Caco-2 (cell line): Measurements from ENCODE around the gene DRGX. TPM values are rescaled to one million over a fixed set of nuclear protein-coding genes. Genes with fewer than 3 reads are reported as not detected.

ENCODE experiments used
- BruUV-seq: library from RNA; stranded (reverse); fragments of 400-500 nt; replicated peaks from 2 replicates; lab custom pipeline; 2021; lab: Mats Ljungman, UMichigan
- CTCF ChIA-PET: fragments of 300-600 bp; sonication (Branson Sonifier 250); formaldehyde crosslinking; loops from one replicate; lab custom pipeline; 2022; ENCODE audit warnings: antibody characterized with exemption; lab: Charles Lee
- POLR2A ChIA-PET: fragments of 300-600 bp; sonication (Branson Sonifier 250); formaldehyde crosslinking; loops from one replicate; lab custom pipeline; 2022; ENCODE audit warnings: antibody characterized with exemption; lab: Charles Lee
- DNase-seq, 2 experiments: peaks; one replicate each; pipeline versions ENCODE4 v3.0.0 to v3.0.0-alpha.2; 2020 to 2022
- H3K27me3 ChIP-seq: replicated peaks from 2 replicates; pipeline ENCODE4 v1.6.0; 2011; ENCODE audit warnings: low read length; ENCODE audit not compliant: control insufficient read depth, insufficient read depth
- H3K36me3 ChIP-seq: 2 replicates; pipeline ENCODE4 v1.5.1; 2011; ENCODE audit warnings: low read length; ENCODE audit not compliant: control insufficient read depth, insufficient read depth
- H3K4me1 ChIP-seq: fragments of 250-450 bp; sonication (Bioruptor Pico); 2 replicates; pipeline ENCODE4 v1.5.1; 2020; ENCODE audit warnings: mild to moderate bottlenecking
- H3K4me3 ChIP-seq: 2 replicates; pipeline ENCODE4 v1.5.1; 2011; ENCODE audit warnings: low read depth, mild to moderate bottlenecking, control low read depth, low read length
- H3K9me3 ChIP-seq: fragments of 250-450 bp; sonication (Bioruptor Pico); 2 replicates; pipeline ENCODE4 v1.5.1; 2020; ENCODE audit warnings: mild to moderate bottlenecking, moderate library complexity
- H3K27ac Mint-ChIP-seq: one replicate; pipeline ENCODE4 v1.8.0; 2022; ENCODE audit warnings: mixed read lengths; ENCODE audit not compliant: unreplicated experiment
- H3K27me3 Mint-ChIP-seq: one replicate; pipeline ENCODE4 v1.8.0; 2022; ENCODE audit warnings: mixed read lengths; ENCODE audit not compliant: insufficient read depth, unreplicated experiment
- H3K36me3 Mint-ChIP-seq: one replicate; pipeline ENCODE4 v1.8.0; 2022; ENCODE audit warnings: mild to moderate bottlenecking, mixed read lengths; ENCODE audit not compliant: insufficient read depth, unreplicated experiment
- H3K4me1 Mint-ChIP-seq: one replicate; pipeline ENCODE4 v1.8.0; 2022; ENCODE audit warnings: low read depth, mixed read lengths; ENCODE audit not compliant: unreplicated experiment
- H3K4me3 Mint-ChIP-seq: one replicate; pipeline ENCODE4 v1.8.0; 2022; ENCODE audit warnings: mild to moderate bottlenecking, moderate library complexity, mixed read lengths; ENCODE audit not compliant: unreplicated experiment
- H3K9me3 Mint-ChIP-seq: one replicate; pipeline ENCODE4 v1.8.0; 2022; ENCODE audit warnings: mixed read lengths; ENCODE audit not compliant: unreplicated experiment
- CTCF ChIP-seq, 2 experiments: fragments of 200-600 bp in 1 of 2; IDR thresholded peaks; 1 replicate in 1 of 2; 2 replicates in 1 of 2; pipeline versions ENCODE4 v1.5.1 to v1.8.0; 2011 to 2022; ENCODE audit warnings: antibody characterized with exemption in 1 of 2, control low read depth in 1 of 2, inconsistent platforms in 1 of 2, low read depth in 1 of 2, low read length in 1 of 2, mild to moderate bottlenecking in 1 of 2, moderate library complexity in 1 of 2; ENCODE audit not compliant: insufficient read depth in 1 of 2, severe bottlenecking in 1 of 2, unreplicated experiment in 1 of 2
- intact Hi-C: fragments of 100-400 bp; cut with micrococcal nuclease; formaldehyde crosslinking; loops from one replicate; pipeline ENCODE4 v1.10.0; 2022; ENCODE audit not compliant: unreplicated experiment
- total RNA-seq: library from RNA; stranded (reverse); gene quantifications from 2 replicates; pipeline ENCODE4 v1.2.3, GENCODE V29; 2022

DRGX gene
- total RNA-seq, 1 experiment from 2014 or later = not detected

DNA sequence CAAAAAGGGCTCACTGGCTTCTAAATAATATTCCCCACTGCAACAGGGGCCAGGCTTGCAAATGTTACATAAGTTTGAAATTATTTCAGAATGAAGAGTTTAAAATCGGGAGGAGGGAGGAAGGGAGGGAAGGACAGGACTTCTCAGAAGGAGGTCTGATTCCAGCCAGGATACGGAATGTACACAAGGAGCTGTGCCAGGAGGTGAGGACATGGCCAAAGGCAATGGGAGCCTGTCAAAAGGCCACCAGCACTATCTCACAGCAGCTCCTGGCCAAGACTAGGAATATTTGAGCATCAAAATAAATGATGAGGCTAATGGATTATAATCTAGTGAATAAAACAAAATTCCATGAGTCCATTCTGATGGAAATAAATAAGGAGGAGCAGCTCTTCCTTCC, 18.6 kb upstream of the DRGX start:
- Histone ChIP-seq H3K9me3 (no peaks in the 10 kb centered on the region), H3K4me1 (peaks cover 15% of the 10 kb centered on the region), H3K4me3 (no peak overlapping the region), H3K27me3 (no peaks in the 10 kb centered on the region), H3K36me3 (no peaks in the 10 kb centered on the region)
- no TSS peak for BruUV-seq
- Mint-ChIP-seq H3K4me3 (no peak overlapping the region), H3K4me1 (peaks cover 11% of the 10 kb centered on the region), H3K27me3 (no peaks in the 10 kb centered on the region), H3K27ac (no peak overlapping the region), H3K36me3 (peaks cover 7% of the 10 kb centered on the region), H3K9me3 (no peaks in the 10 kb centered on the region)
- ChIA-PET CTCF (no interaction called here), POLR2A (no interaction called here)
- DNase-seq = no peak
- no peak for TF ChIP-seq CTCF (IDR thresholded peaks at IDR 0.05; ENCODE audit: insufficient read depth in 1 of 2, low read depth in 1 of 2, low read length in 1 of 2, severe bottlenecking in 1 of 2, unreplicated experiment in 1 of 2)
- intact Hi-C loops = no loop called here

- DNase-seq = no peak
- Histone ChIP-seq H3K9me3 (no peaks in the 10 kb centered on the region), H3K4me3 (no peak overlapping the region), H3K4me1 (peaks cover 3% of the 10 kb centered on the region; the same call in 1 of the 2 replicates), H3K36me3 (no peaks in the 10 kb centered on the region), H3K27me3 (no peaks in the 10 kb centered on the region)
- intact Hi-C loops = no loop called here
- no peaks in the 10 kb centered on the region for H3K27me3 Mint-ChIP-seq
- H3K36me3 Mint-ChIP-seq = no peaks in the 10 kb centered on the region
- peaks cover 11% of the 10 kb centered on the region for H3K4me1 Mint-ChIP-seq
- TF ChIP-seq CTCF (IDR thresholded peaks at IDR 0.05; ENCODE audit: insufficient read depth in 1 of 2, low read depth in 1 of 2, low read length in 1 of 2, severe bottlenecking in 1 of 2, unreplicated experiment in 1 of 2) = no peak
- no peak overlapping the region for H3K4me3 Mint-ChIP-seq
- BruUV-seq = no TSS peak
- no peaks in the 10 kb centered on the region for H3K9me3 Mint-ChIP-seq
- H3K27ac Mint-ChIP-seq = no peak overlapping the region
- POLR2A ChIA-PET = no interaction called here
- CTCF ChIA-PET = interaction anchor here (2.3 kb wide), 1 partner anchor 100 kb away, joined by 9 read pairs; no protein-coding TSS in a partner anchor
These were observed 16.7 kb upstream of the DRGX start for GRCh38 chr10:49412571-49412970.

GRCh38 chr10:49410365-49411074, 14.6 kb upstream of the DRGX start:
- BruUV-seq = no TSS peak
- Mint-ChIP-seq H3K4me3 (no peak overlapping the region), H3K36me3 (no peaks in the 10 kb centered on the region), H3K9me3 (no peaks in the 10 kb centered on the region), H3K27me3 (peaks cover 2% of the 10 kb centered on the region), H3K27ac (no peak overlapping the region), H3K4me1 (peaks cover 6% of the 10 kb centered on the region)
- no peak for DNase-seq
- H3K9me3 ChIP-seq = no peaks in the 10 kb centered on the region
- ChIA-PET CTCF (interaction anchor here (0.6 to 4.9 kb wide), 6 partner anchors 8 to 128 kb away, joined by 3 to 133 read pairs (median 4); partner anchors contain the start of gene ERCC6), POLR2A (no interaction called here)
- peaks cover 3% of the 10 kb centered on the region; the same call in 1 of the 2 replicates for H3K4me1 ChIP-seq
- TF ChIP-seq CTCF (IDR thresholded peaks at IDR 0.05; ENCODE audit: insufficient read depth in 1 of 2, low read depth in 1 of 2, low read length in 1 of 2, severe bottlenecking in 1 of 2, unreplicated experiment in 1 of 2) = no peak
- no peaks in the 10 kb centered on the region for H3K27me3 ChIP-seq
- no peaks in the 10 kb centered on the region for H3K36me3 ChIP-seq
- intact Hi-C loops = no loop called here
- no peak overlapping the region for H3K4me3 ChIP-seq
